ENCODE data around the gene PRKAR1B. TPM values are rescaled to one million over a fixed set of nuclear protein-coding genes. Genes with fewer than 3 reads are reported as not detected.

PRKAR1B gene
- total and polyA plus RNA-seq, 5 donors = 20.7 to 38.3 (median 23.8) TPM

DNA sequence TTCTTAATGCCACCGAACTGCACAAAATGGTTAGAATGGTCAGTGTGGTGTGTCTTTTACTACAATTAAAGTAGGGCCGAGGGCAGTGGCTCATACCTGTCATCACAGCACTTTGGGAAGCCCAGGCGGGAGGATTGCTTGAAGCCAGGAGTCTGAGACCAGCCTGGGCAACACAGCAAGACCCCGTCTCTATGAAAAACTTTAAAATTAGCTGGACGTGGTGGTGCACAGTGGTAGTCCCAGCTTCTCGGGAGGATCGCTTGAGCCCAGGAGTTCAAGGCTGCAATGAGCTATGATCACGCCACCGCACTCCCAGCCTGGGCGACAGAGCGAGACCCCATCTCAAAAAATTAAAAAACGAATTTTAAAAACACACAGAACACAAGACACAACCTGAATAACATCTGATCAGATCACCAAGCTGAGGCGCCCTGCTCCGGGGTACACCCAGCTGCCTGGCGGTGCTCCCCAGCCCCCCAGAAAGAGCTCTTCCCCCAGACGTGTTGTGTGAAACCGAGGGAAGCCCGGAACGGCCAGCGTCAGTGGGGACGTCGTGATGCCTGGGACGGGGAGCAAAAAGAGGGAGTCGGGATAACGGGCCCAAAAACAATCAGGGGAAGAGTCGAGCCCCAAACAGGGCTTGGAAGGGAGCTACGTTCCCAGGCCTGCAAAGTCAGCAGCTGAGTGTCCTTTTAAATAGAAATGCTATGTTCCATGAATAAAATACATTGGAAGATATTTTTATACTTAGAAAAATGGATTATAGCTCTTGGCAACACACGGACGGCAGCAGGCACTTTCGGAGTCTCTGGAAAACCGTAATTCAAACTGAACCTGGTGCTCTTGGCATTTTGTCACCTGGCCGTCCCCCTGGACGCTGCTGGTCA is 126.7 kb downstream of the PRKAR1B start:
- Histone ChIP-seq H3K9me3 (ENCODE audit: control insufficient read depth, low read length) (no peaks in the 10 kb centered on the region), H3K27me3 (ENCODE audit: control insufficient read depth, insufficient read depth) (no peaks in the 10 kb centered on the region), H3K27ac (ENCODE audit: low read length) (no peak overlapping the region), H3K4me3 (ENCODE audit: low read length) (no peak overlapping the region), H3K4me1 (ENCODE audit: control insufficient read depth, insufficient read depth, low read length) (no peaks in the 10 kb centered on the region)
- DNase-seq (peak in 2 of 3 donors; percentile 28 to 38), ATAC-seq (no peak)
- 93% methylated on average over 33 of the region's 33 CpGs for WGBS
- intact Hi-C loops (cut with DNase I) = no loop called here

DNA sequence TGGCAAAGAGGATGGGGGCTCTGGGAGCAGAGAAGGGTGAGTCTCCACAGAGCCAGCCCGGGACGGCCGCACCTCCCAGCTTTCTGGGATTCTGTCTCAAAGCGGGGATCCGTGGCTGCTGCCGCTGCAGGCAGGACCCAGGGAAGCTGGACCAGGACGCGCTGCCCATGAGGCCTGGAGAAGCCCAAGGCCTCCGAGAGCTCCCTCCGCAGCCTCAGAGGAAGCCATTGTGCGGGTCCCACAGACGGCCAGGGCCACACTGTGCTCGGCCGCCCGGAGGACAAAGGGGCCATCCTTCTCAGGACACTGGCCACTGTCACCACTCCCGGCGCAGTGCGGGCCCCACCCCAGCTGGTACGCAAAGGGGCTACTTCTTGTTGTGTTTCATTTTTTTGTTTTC is 128.2 kb downstream of the PRKAR1B start:
- intact Hi-C loops (cut with DNase I) = no loop called here
- no peak overlapping the region for H3K4me3 ChIP-seq (ENCODE audit: low read length)
- WGBS = 94% methylated on average over 19 of the region's 19 CpGs
- no peaks in the 10 kb centered on the region for H3K4me1 ChIP-seq (ENCODE audit: control insufficient read depth, insufficient read depth, low read length)
- H3K27me3 ChIP-seq (ENCODE audit: control insufficient read depth, insufficient read depth) = no peaks in the 10 kb centered on the region
- no peak overlapping the region for H3K27ac ChIP-seq (ENCODE audit: low read length)
- H3K9me3 ChIP-seq (ENCODE audit: control insufficient read depth, low read length) = no peaks in the 10 kb centered on the region
- DNase-seq (peak in 2 of 3 donors; percentile 35 to 36), ATAC-seq (no peak)

DNA sequence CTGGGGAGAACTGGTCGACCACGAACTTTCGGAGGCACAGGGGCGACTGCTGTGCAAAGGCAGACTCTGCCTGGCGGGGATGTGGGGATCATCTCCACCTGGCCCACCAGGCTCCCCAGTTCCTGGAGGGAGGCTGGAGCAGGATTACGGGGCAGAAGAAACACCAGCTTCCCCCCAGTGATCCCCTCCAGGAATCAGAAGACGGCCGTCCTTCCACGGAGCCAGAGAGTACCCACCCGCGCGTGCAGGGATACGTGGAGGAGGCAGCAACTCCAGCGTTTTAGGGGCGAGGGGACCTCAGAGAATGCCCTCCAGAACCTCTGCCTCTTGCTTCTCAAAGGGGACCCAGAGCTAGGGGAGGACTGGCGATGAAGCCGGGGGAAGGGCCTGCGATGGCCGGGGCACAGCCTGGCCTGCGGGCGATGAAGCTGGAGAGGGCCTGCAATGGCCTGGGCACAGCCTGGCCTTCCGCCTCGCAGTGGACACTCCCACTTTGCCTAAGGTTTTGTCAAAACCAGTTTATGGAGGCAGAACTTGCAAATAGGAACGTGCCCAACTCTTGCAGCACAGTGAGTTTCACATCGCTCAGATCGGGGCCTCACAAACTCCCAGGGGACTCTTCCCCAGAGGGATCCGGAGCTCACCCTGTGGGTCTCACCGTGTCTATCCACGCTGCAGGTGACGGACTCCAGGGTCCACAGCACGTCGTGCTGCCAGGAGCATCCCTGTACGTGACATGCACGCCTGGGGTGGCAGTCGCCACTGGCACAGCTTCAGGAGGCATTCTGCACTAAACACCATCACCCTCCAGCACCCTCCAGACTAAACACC is 129.5 kb downstream of the PRKAR1B start:
- ATAC-seq (no peak), DNase-seq (peak in 2 of 3 donors; percentile 24 to 38)
- WGBS = 92% methylated on average over 35 of the region's 35 CpGs
- intact Hi-C loops (cut with DNase I) = no loop called here
- Histone ChIP-seq H3K27me3 (ENCODE audit: control insufficient read depth, insufficient read depth) (no peaks in the 10 kb centered on the region), H3K4me3 (ENCODE audit: low read length) (no peak overlapping the region), H3K9me3 (ENCODE audit: control insufficient read depth, low read length) (no peaks in the 10 kb centered on the region), H3K27ac (ENCODE audit: low read length) (no peak overlapping the region), H3K4me1 (ENCODE audit: control insufficient read depth, insufficient read depth, low read length) (no peaks in the 10 kb centered on the region)

DNA sequence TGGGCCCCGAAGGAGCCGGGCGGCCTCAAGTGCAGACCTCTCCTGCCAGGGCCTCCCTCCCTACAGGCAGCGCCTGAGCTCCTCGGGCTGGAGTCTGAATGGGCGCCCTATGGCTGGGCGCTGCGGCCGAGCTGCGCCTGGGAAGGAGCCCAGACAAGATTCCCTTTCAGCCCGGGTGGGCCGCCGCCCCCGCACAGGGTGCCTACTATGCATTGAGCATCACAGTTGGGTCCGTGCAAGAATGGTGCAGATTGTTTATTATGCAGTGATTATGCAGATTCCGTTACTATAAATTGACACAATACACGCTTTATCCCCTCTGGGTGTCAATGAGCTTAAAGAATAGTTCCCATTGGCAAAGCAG is 130.3 kb downstream of the PRKAR1B start:
- WGBS = 93% methylated on average over 17 of the region's 17 CpGs
- H3K27me3 ChIP-seq (ENCODE audit: control insufficient read depth, insufficient read depth) = no peaks in the 10 kb centered on the region
- intact Hi-C loops (cut with DNase I) = no loop called here

DNA sequence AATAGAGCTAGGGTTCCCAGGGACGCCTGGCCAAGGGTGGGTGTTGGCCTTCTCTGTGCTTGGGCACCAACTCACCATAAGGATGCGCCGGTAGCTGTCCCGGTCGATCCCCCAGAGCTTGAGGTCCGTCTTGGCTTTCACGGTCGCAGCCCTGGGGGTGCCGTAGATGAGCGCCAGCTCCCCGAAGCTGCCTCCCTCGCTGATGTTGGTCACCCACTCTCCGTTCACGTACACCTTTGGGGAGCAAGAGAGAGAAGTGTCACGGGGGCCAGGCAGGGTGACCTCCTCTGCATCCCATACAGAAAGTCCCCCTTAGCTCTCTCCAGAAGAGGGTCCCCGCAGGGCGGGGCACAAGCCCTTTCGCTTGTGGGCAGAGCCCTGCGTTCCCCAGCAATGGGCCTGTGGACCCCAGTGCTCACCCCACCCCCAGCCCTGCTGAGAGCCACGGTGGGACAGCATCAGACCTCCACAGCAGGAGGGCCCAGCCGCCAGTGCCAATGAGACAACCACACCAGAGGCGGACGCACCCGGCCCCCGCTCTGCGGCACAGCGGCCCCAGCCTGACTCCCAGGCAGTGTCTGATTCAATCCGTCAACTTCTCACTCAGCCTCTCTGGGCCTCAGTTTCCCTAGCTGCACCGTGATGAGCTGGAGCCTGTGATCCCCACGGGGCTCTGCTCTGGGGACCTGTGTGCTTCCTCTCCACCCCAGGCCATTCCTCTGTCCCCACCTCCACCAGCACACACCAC is 130.8 kb downstream of the PRKAR1B start:
- no peaks in the 10 kb centered on the region for H3K4me1 ChIP-seq (ENCODE audit: control insufficient read depth, insufficient read depth, low read length)
- intact Hi-C loops (cut with DNase I) = no loop called here
- peak in 2 of 3 donors; percentile 39 to 52 for DNase-seq
- H3K27ac ChIP-seq (ENCODE audit: low read length) = no peak overlapping the region
- no peak overlapping the region for H3K4me3 ChIP-seq (ENCODE audit: low read length)
- no peak for ATAC-seq
- WGBS = 95% methylated on average over 30 of the region's 30 CpGs
- no peaks in the 10 kb centered on the region for H3K27me3 ChIP-seq (ENCODE audit: control insufficient read depth, insufficient read depth)
- H3K9me3 ChIP-seq (ENCODE audit: control insufficient read depth, low read length) = no peaks in the 10 kb centered on the region

More for the DNA sequence above, 130.3 kb downstream of the PRKAR1B start:
- DNase-seq = peak in 2 of 3 donors; percentile 43 to 45
- Histone ChIP-seq H3K9me3 (ENCODE audit: control insufficient read depth, low read length) (no peaks in the 10 kb centered on the region), H3K4me1 (ENCODE audit: control insufficient read depth, insufficient read depth, low read length) (no peaks in the 10 kb centered on the region), H3K27ac (ENCODE audit: low read length) (no peak overlapping the region), H3K4me3 (ENCODE audit: low read length) (no peak overlapping the region)
- no peak for ATAC-seq

DNA sequence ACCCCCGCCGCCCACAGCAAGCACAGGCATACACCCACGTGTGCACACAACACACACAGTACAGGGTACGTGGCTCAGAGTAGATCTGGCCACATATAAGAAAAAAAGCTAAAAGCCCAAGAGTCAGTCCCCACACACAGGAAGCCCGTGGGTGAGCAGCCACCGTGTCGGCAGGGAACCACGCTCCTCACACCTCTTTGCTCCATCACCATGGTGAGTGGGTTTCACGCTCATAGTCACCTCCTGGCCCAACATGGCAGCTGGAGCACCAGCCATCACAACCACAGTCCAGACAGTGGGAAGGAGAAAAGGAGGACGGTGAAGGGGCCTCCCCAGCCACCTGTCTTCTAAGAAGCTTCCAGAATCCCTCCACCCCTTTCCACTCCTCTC is 131.5 kb downstream of the PRKAR1B start:
- no peak for DNase-seq
- H3K9me3 ChIP-seq (ENCODE audit: control insufficient read depth, low read length) = no peaks in the 10 kb centered on the region
- 93% methylated on average over 10 of the region's 10 CpGs for whole genome bisulfite sequencing
- no peaks in the 10 kb centered on the region for H3K27me3 ChIP-seq (ENCODE audit: control insufficient read depth, insufficient read depth)
- H3K4me3 ChIP-seq (ENCODE audit: low read length) = no peak overlapping the region
- no peaks in the 10 kb centered on the region for H3K4me1 ChIP-seq (ENCODE audit: control insufficient read depth, insufficient read depth, low read length)
- no peak overlapping the region for H3K27ac ChIP-seq (ENCODE audit: low read length)
- no peak for ATAC-seq
- intact Hi-C loops (cut with DNase I) = no loop called here

DNA sequence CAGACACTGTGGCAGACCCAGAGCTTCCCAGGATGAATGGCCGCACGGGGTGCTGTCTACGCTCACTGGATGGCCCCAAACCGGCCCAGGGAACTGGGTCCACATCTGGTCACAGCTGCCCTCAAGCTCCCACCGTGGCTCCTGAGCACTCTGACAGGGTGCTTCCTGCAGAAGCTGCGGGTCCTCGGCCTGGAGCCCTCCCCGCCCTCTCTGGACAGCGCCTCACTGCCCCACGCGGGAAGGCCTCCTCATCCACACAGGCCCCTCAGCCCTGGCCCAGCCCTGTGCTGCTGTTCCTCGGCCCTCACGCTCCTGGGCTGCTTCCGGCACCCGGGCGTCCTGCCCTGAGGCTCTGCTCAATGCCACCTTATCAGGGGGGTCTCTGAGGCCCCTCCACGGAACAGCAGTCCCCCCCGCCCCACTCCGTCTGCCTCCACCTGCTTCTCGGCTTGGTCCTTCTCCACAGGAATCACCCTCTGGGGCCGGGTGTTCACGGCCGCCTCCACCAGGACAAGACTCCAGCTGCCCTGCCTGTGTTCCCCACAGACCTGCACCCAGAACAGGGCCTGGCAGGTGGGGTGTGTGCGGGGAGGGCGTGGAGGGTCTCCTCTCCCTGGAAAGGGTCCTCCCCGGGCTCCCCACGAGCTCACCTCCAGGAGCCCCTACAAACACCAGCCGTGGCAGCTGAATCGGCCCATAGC is 132.0 kb downstream of the PRKAR1B start:
- intact Hi-C loops (cut with DNase I) = no loop called here
- WGBS = 97% methylated on average over 29 of the region's 29 CpGs
- no peaks in the 10 kb centered on the region for H3K27me3 ChIP-seq (ENCODE audit: control insufficient read depth, insufficient read depth)
- no peak overlapping the region for H3K4me3 ChIP-seq (ENCODE audit: low read length)
- H3K9me3 ChIP-seq (ENCODE audit: control insufficient read depth, low read length) = no peaks in the 10 kb centered on the region
- H3K4me1 ChIP-seq (ENCODE audit: control insufficient read depth, insufficient read depth, low read length) = no peaks in the 10 kb centered on the region
- no peak overlapping the region for H3K27ac ChIP-seq (ENCODE audit: low read length)
- DNase-seq (peak in 2 of 3 donors; percentile 26 to 60), ATAC-seq (no peak)

DNA sequence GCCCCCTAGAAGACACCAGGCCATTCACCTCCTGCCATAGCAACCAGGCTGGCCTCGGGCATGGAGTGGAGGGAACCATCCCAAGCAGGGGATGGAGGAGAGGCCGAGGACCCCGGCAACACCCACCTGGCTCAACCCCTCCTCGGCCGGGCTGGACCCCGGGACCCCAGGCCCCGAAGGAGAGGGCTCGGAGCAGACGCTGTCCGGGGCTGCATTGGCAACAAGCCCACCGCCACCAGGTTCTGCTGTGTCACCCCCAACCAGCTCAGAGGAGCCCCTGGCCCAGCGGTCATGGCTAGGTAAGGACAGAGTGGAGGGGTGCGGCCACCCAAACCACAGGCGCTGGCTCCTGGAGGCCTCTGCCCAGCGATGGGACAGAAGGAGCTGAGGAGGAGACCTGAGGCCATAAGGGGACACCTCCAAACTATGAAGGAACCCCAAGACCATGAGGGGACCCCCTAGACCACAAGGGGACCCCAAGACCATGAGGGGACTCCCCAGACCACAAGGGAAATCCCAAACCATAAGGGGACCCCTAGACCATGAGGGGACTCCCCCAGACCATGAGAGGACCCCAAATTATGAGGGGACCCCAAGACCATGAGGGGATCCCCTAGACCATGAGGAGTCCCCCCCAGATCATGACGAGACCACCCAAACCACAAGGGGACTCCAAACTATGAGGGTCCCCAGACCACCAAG is 132.7 kb downstream of the PRKAR1B start:
- H3K27ac ChIP-seq (ENCODE audit: low read length) = no peak overlapping the region
- WGBS = 95% methylated on average over 16 of the region's 16 CpGs
- H3K4me1 ChIP-seq (ENCODE audit: control insufficient read depth, insufficient read depth, low read length) = no peaks in the 10 kb centered on the region
- intact Hi-C loops (cut with DNase I) = no loop called here
- H3K27me3 ChIP-seq (ENCODE audit: control insufficient read depth, insufficient read depth) = no peaks in the 10 kb centered on the region
- ATAC-seq (no peak), DNase-seq (peak in 2 of 3 donors; percentile 43 to 53)
- H3K9me3 ChIP-seq (ENCODE audit: control insufficient read depth, low read length) = no peaks in the 10 kb centered on the region
- H3K4me3 ChIP-seq (ENCODE audit: low read length) = no peak overlapping the region

DNA sequence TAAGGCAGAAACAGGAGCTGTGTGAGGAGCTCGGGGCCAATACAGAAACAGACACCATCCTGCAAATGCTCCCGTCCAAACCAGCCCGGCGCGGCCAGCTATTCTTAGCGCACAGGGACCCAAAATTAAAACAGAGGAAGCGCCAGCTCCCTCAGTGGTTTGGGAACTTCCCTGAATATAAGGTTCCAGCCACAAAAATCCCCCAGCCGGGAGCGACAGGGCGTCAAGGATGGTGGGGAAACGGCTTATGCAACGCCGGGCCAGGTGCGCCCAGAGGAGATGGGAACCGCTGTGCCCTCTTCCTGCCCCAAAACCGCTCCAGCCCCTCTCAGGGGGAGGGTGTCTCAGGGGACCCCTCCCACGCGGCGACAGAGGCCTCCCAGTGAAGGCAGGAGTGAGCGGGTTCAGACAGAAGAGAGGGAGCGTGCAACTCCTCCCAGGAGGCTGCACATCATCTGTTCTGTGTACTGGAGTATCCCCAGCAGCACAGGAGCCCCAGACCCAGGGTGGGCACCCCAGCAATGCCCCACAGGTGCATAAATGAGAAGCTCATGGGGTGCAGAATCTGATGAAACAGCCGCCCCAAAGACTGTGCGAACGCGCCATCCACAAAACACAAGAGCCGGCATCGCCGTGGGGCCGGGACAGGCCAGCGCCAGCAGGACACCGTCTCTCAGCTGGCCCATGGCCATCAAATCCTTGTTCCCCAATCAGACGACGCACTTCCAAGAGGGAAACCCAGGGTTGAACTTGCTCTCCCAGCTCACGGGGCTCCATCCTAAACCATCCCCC is 133.6 kb downstream of the PRKAR1B start:
- no peaks in the 10 kb centered on the region for H3K27me3 ChIP-seq (ENCODE audit: control insufficient read depth, insufficient read depth)
- H3K27ac ChIP-seq (ENCODE audit: low read length) = no peak overlapping the region
- H3K4me1 ChIP-seq (ENCODE audit: control insufficient read depth, insufficient read depth, low read length) = no peaks in the 10 kb centered on the region
- intact Hi-C loops (cut with DNase I) = no loop called here
- H3K9me3 ChIP-seq (ENCODE audit: control insufficient read depth, low read length) = no peaks in the 10 kb centered on the region
- H3K4me3 ChIP-seq (ENCODE audit: low read length) = no peak overlapping the region
- WGBS = 67% methylated on average over 34 of the region's 34 CpGs
- ATAC-seq (no peak), DNase-seq (peak in 2 of 3 donors; percentile 50 to 59)

Data from right cardiac atrium (tissue), 5 donors.